ENCODE results near the gene CFAP100.

The CFAP100 gene

GRCh38 chr3:126446791-126447190 is 52.1 kb downstream of the CFAP100 start:
- no peak for DNase-seq

GRCh38 chr3:126447456-126448106 is 52.9 kb downstream of the CFAP100 start:
- no peak for DNase-seq

- no peak for DNase-seq
Measured at GRCh38 chr3:126448136-126448892, 53.6 kb downstream of the CFAP100 start.

GRCh38 chr3:126448893-126449180 is 54.1 kb downstream of the CFAP100 start:
- no peak for DNase-seq

- no peak for DNase-seq
Measured at GRCh38 chr3:126449621-126450051, 54.9 kb downstream of the CFAP100 start.

GRCh38 chr3:126450219-126450618 is 55.5 kb downstream of the CFAP100 start:
- no peak for DNase-seq

- DNase-seq: no peak
Measured at GRCh38 chr3:126450744-126451143, 56.0 kb downstream of the CFAP100 start.

GRCh38 chr3:126451511-126451910 is 56.8 kb downstream of the CFAP100 start:
- DNase-seq: no peak

GRCh38 chr3:126452213-126452612 is 57.5 kb downstream of the CFAP100 start:
- no peak for DNase-seq

GRCh38 chr3:126454025-126454424 is 59.3 kb downstream of the CFAP100 start:
- DNase-seq: no peak

- DNase-seq: no peak
Measured at GRCh38 chr3:126454437-126455198, 59.9 kb downstream of the CFAP100 start.

- no peak for DNase-seq
Measured at GRCh38 chr3:126456211-126456610, 61.5 kb downstream of the CFAP100 start.

GRCh38 chr3:126456766-126457388 is 62.2 kb downstream of the CFAP100 start:
- no peak for DNase-seq

- DNase-seq: no peak
Measured at GRCh38 chr3:126459111-126459762, 64.5 kb downstream of the CFAP100 start.

GRCh38 chr3:126459763-126460127 is 65.0 kb downstream of the CFAP100 start:
- no peak for DNase-seq

GRCh38 chr3:126460381-126460780 is 65.7 kb downstream of the CFAP100 start:
- DNase-seq: no peak

GRCh38 chr3:126461450-126462070 is 66.9 kb downstream of the CFAP100 start:
- DNase-seq: no peak

GRCh38 chr3:126463521-126463920 is 68.8 kb downstream of the CFAP100 start:
- no peak for DNase-seq

GRCh38 chr3:126464093-126464492 is 69.4 kb downstream of the CFAP100 start:
- no peak for DNase-seq

- DNase-seq: no peak
Measured at GRCh38 chr3:126464494-126464893, 69.8 kb downstream of the CFAP100 start.

- no peak for DNase-seq
Measured at GRCh38 chr3:126464997-126465396, 70.3 kb downstream of the CFAP100 start.

- no peak for DNase-seq
Measured at GRCh38 chr3:126465928-126466544, 71.3 kb downstream of the CFAP100 start.

Measured in fibroblast of skin of right biceps (primary cell).